CD4-positive, alpha-beta T cell treated with Interleukin-1 beta for 1 hour (primary cell): ENCODE results near the gene SACS.
"Not testable (repeated sequence)": the region's sequence is repeated elsewhere in the genome, so short reads cannot be mapped to it uniquely, and the experiment has no call there.

ENCODE experiments used
- DNase-seq, 2 donors: peaks; one replicate each; pipeline ENCODE4 v3.0.0-alpha.2; 2020 to 2022

Gene SACS

GRCh38 chr13:23453132-23453531, 19.6 kb upstream of the SACS start:
- DNase-seq, result no peak

GRCh38 chr13:23450340-23451046, 17.0 kb upstream of the SACS start:
- no peak for DNase-seq

GRCh38 chr13:23449398-23450162, 16.1 kb upstream of the SACS start:
- no peak for DNase-seq

GRCh38 chr13:23447927-23448326, 14.4 kb upstream of the SACS start:
- DNase-seq, result no peak

- DNase-seq, result no peak
Measured at GRCh38 chr13:23445794-23446193, 12.3 kb upstream of the SACS start.

GRCh38 chr13:23443878-23444277, 10.4 kb upstream of the SACS start:
- no peak for DNase-seq

- no peak for DNase-seq
Measured at GRCh38 chr13:23443110-23443509, 9.6 kb upstream of the SACS start.

GRCh38 chr13:23440821-23441618, 7.5 kb upstream of the SACS start:
- no peak for DNase-seq

GRCh38 chr13:23440324-23440723, 6.8 kb upstream of the SACS start:
- DNase-seq, result not testable (repeated sequence)

GRCh38 chr13:23437916-23438315, 4.4 kb upstream of the SACS start:
- DNase-seq, result no peak

- DNase-seq, result no peak
Measured at GRCh38 chr13:23436680-23437079, 3.2 kb upstream of the SACS start.

GRCh38 chr13:23434491-23434890, 989 bp upstream of the SACS start:
- no peak for DNase-seq

GRCh38 chr13:23432626-23433025, 876 bp downstream of the SACS start:
- no peak for DNase-seq

GRCh38 chr13:23430664-23431063, 2.8 kb downstream of the SACS start:
- no peak for DNase-seq

- DNase-seq, result no peak
Measured at GRCh38 chr13:23427881-23428528, 5.5 kb downstream of the SACS start.

GRCh38 chr13:23427342-23427843, 6.1 kb downstream of the SACS start:
- no peak for DNase-seq

GRCh38 chr13:23421596-23421995, 11.9 kb downstream of the SACS start:
- DNase-seq, result no peak

- DNase-seq, result no peak
Measured at GRCh38 chr13:23418776-23419683, 14.5 kb downstream of the SACS start.

GRCh38 chr13:23414682-23415081, 18.8 kb downstream of the SACS start:
- DNase-seq, result no peak

GRCh38 chr13:23411706-23412105, 21.8 kb downstream of the SACS start:
- no peak for DNase-seq

GRCh38 chr13:23411220-23411619, 22.3 kb downstream of the SACS start:
- no peak for DNase-seq

- DNase-seq, result no peak
Measured at GRCh38 chr13:23408026-23408425, 25.5 kb downstream of the SACS start.
